ENCODE data around the gene VAV3.
"Not testable (repeated sequence)": the region's sequence is repeated elsewhere in the genome, so short reads cannot be mapped to it uniquely, and the experiment has no call there.

Gene VAV3

DNA sequence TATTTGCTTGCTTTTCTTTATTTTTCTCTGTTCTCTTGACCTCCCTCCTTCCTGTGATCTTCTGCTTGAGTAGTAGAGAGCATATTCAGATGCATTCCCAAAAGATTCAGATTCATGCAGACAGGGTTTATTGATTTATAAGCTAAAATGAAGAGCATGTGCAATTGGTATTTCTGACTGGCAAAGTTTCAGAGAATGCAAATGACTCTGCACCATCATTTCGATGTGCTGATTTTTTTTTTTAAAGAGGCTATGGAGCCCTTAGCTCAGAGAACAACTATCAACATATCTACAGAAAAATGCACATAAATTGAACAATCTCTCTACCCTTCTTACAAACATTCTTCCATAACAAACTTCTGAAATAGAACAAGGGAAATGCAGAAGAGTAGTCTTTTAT, 312.0 kb downstream of the VAV3 start:
- peak; percentile 72 for DNase-seq (ENCODE audit: low read depth in 2 of 2)

DNA sequence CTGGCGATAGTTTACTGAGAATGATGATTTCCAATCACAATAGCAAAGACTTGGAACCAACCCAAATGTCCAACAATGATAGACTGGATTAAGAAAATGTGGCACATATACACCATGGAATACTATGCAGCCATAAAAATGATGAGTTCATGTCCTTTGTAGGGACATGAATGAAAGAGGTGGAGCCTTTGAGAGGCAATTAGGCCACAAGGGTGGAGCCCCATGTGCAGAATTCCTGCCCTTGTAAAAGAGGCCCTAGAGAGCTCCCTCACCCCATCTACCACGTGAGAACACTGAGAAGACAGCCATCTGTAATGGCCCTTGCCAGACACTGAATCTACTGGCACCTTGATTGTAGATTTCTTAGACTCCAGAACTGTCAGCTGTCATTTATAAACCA, 314.2 kb downstream of the VAV3 start:
- not testable (repeated sequence) for DNase-seq (ENCODE audit: low read depth in 2 of 2)

DNA sequence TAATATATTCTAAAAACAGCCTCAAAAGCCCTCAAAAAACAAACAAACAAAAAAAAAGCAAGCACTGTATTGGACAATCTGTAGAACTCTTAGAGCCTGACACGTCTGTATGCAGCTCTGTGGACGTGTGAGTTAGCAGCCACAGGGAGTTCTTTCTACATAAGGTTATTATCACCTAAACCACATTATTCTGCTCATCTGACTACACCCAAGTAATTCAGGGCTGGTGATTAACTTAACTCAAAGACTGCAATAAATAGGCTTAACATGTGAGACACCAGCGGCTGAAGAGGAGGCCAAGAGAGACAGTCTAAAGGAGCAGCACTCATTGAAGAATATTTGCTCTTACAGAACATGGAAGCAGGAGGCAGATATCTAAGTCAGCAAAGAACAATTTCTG, 316.0 kb downstream of the VAV3 start:
- DNase-seq (ENCODE audit: low read depth in 2 of 2): no peak

DNA sequence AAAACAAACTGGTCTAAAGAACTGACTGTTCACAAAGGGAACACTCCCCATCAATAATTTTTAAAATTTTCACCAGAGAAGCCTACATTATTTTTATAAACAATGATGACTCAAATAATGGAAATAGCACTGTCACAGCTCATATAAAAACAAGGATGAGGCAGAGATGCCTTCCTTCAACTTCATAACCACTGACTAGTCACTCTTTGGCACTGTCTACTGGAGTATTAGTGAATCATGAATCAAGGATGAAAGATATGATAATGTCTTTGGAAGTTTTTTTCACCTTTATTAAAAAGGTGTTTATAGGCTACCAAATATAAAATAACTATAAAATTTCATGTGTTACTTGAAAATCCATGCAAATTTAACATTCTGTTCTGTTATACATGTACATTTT, 316.9 kb downstream of the VAV3 start:
- DNase-seq (ENCODE audit: low read depth in 2 of 2): peak; percentile 70

DNA sequence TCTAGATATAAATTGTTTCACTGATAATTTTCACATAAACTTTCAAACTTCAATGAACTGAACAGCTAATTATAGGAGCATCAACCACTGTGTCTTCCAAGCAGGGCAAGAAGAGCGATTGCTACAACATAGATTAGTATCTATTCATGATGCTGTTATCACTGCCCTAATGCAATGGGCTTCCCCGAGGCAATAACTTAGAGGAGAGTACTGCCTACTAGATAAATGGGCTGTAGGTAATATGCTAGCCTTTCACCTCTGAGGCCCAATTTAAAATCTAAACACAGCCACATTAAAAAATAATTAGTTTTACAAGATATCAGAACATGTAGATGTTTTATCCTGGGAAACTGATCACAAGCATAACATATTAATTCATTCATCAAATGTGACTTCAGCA, 318.0 kb downstream of the VAV3 start:
- no peak for DNase-seq (ENCODE audit: low read depth in 2 of 2)

DNA sequence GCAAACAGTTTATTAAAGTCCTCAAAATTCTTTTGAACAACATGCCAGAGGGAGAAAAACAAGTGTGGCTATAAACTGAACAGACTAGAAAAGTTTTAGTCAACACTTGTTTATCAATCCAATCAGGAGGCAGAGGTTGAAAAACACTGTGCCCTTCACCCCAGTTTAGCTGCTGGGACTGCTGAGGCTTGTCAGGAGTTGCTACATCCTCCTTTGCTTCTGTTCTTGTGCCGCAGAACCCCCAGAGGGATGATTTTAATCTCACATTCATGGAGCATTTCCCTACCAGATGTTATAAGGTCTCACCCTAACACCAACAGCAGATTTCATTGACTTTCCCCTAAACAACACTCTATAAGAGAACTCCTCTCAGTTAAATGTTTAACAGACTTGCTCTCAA, 321.2 kb downstream of the VAV3 start:
- DNase-seq (ENCODE audit: low read depth in 2 of 2): no peak

DNA sequence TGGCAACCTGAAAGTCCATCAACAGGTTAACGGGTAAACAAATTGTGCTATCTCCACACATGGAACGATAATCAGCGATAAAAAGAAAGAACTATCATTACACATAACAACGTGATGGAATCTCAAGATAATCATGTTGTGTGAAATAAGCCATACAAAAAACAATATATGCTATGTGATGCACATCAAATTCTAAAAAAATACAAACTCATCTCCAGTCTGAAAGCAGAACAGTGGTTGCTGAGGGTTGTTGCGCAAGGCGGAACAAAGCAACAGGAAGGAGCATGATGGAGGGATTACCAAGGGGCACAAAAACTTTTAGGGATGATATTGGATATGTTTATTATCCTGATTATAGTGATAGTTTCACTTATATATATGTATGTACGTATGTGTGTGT, 324.8 kb downstream of the VAV3 start:
- DNase-seq (ENCODE audit: low read depth in 2 of 2): no peak

DNA sequence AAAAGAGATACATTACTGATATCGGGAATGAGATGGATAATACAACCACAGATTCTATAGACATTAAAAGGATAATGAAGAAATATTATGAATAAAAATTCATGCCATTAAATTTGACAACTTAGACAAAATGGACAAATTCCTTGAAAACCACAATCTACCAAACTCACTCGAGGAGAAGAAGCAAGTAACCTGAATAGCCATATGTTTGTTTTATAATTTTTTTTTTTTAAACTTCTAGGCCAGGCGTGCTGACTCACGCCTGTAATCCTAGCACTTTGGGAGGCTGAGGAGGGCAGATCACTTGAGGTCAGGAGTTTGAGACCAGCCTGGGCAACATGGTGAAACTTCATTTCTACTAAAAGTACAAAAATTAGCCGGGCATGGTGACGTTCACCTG, 327.9 kb downstream of the VAV3 start:
- no peak for DNase-seq (ENCODE audit: low read depth in 2 of 2)

DNA sequence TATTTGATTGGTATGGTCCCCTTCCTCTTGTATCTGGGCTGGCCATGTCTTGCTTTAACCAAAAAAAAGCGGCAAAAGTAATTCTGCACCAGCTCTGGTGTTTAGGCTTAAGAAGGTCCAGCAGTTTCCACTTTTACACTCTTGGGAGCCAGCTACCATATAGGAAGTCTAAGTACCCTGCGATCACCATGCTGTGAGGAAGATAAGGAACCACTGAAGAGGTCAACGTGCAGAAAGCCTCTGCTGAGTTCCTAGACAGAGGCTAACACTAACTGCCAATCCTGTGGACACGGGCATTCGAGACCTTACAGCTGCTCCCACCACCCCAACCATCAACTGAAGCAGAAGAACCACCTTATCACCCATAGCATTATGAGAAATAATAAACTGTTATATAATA, 331.4 kb downstream of the VAV3 start:
- DNase-seq (ENCODE audit: low read depth in 2 of 2): no peak

DNA sequence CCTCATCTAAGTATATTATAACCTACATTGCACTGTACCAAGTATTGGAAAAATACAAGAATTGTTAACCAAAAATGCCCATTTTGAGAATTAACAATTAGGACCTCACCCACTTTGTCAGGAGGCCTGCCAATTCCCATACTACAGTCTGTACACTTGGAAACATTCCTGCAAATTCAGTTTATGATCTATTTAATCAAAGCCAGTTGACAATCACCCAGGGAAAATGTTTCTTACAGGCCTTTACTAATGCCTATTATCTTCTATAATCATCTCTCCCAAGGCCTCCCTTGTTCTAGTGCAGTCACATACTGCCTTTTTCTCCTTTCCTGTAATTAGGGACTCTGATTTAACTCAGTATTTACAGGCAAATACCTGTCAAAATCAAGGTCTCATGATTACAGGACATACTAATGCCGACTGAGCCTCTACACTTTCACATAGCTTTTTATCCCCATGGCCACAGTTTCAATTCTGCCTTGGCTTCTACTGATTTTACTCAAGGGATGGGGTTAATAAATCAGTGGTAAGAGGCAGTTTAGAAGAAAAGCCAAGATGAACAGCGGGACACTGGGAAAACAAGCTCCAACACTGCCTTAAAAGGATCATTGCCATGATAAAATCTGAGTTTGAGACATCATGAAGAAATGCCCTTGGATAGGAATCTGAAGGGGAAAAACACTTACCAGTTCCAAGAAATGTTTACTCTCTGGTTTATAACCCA, 338.7 kb downstream of the VAV3 start:
- DNase-seq (ENCODE audit: low read depth in 2 of 2): peak in 1 of 2 experiments; percentile 50

DNA sequence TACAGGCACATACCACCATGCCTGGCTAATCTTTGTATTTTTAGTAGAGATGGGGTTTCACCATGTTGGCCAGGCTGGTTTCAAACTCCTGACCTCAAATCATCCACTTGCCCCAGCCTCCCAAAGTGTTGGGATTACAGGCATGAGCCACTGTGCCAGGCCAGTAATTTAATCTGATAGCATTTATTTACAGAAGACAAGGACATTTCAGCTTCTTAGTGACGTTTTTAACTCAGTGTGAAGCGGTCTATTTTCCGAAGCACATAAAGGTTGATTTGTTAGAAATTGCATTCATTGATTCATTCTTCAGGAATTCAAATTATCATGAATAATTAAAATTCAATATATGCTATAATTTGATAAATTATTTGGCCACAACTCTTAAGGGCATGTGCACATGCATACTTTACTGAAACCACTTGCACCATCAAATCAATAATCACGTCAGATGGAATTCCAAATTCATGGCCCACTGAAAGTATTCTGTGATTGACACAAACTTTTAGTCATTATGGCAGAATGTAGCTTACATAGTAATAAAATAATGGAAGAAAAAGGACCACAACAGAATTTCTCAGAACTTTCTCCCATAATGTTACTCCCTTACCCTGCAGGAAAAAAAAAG, 339.5 kb downstream of the VAV3 start:
- DNase-seq (ENCODE audit: low read depth in 2 of 2): no peak

DNA sequence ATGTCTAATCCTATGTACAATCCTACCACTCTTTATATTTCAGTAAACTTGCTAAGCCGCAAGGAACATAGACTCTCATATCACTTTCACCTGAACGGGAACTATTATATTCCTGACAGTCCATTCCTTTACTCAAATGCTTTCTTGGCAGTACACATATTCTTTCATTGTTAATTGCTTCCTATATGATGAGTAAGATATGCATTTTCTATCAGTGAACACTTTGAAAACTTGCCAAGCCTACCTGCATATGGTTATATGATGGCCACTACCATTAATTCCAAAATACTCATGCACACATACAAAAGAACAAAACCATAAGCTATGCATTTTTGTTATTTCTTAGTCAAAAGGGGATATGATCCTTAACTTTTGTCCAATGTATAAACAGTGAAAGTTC, 341.5 kb downstream of the VAV3 start:
- DNase-seq (ENCODE audit: low read depth in 2 of 2): no peak

DNA sequence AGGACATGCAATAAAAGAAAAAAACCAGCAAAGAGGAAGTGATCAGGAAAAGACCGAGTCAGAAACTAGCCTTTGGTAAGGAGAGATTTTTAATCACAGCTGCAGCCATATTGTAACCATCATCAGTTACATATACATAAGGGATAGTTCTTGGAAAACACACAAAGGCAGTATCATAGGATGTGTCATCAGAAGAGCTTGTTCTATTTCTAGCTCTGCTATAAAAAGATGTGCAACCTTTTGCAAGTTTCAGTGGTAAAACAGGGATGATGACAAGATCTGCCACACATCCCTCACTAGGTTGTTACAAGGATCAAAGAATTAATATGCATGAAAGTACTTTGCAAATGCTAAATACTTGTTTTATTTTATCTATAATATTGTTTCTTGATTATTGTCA, 342.0 kb downstream of the VAV3 start:
- peak in 1 of 2 experiments; percentile 51 for DNase-seq (ENCODE audit: low read depth in 2 of 2)

DNA sequence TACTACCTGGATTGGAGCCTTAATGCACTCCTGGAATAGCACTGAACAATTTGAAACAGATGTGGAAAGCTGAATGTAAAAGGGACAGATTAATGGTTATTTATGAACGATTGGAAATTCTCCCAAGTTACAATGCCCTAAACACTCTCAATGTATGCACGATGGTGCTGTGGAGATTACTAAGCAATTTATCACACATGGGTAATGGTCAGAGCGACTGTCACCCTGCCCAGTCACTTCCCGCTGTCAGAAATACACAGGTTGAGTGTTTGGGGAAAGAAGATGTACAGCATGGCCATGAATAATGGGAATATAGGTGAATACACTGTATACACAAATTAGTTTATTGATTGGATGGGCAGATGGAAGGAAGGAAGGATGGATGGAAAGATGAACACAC, 342.4 kb downstream of the VAV3 start:
- peak in 1 of 2 experiments; percentile 6 for DNase-seq (ENCODE audit: low read depth in 2 of 2)

DNA sequence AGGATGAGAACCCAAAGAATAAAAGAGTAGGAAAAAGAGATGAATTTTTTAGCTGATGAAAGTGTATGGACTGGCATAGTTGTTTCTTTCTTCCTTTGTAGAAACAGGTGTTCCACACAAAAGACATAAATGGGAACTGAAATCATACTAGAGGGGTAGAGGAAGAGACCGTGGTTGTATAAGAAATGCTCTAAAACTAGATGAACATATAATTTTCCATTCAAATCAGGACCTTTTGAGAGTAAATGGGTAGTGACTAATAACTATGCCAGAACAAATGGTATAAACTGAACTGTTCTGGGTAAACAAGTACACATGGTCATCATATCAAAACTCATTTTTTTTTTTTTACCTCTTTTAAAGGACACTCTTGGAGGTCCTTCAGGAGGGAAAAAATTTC, 344.2 kb downstream of the VAV3 start:
- DNase-seq (ENCODE audit: low read depth in 2 of 2): no peak

DNA sequence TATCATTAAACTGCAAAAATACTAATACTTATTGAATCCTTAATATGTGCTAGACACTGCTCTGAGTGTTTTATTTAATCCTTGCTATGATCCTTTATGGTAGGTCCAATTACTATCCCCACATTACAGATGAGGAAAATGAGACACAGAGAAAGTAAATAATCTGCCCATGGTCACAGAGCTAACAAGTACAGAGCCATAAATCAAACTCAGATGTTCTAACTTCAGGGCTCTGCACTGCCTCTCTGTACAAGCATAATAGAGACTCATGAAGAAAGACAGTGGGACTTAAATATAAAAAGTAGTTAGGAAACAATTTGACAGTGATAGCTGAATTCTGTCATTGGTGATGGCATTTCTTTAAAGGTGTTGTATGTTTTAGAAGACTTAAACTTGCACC, 346.4 kb downstream of the VAV3 start:
- DNase-seq (ENCODE audit: low read depth in 2 of 2): no peak

DNA sequence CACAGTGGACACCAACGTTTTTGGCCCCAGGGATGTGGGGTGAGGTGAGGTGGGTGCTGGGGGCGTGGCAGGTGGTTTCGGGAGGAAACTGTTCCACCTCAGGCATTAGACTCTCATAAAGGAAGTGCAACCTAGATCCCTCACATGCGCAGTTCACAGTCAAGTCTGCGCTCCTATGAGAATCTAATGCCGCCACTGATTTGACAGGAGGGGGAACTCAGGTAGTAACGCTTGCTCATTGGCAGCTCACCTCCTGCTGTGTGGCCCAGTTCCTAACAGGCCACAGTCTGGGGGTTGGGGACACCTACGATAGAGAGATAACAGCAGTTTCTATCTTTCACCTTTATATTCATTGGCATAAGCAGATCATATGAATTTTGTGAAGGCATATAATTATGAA, 347.1 kb downstream of the VAV3 start:
- no peak for DNase-seq (ENCODE audit: low read depth in 2 of 2)

DNA sequence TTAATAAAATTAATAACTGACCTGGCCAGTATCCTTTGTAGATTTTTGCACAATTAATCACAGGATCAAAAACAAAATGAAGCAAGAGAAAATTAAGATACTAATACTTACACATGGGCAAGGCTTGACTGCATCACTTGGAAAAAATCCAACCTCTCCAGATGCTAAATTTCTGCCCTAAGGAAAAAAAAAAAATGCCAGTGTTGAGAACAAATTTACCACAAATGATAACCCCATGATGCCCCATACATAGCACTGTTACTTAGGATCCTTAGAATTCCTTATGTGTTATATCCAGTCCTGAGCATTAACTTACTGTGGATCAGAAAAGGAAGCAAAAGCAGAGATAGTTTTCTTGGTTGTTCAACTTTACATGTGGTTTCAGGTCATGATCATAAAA, 347.5 kb downstream of the VAV3 start:
- no peak for DNase-seq (ENCODE audit: low read depth in 2 of 2)

DNA sequence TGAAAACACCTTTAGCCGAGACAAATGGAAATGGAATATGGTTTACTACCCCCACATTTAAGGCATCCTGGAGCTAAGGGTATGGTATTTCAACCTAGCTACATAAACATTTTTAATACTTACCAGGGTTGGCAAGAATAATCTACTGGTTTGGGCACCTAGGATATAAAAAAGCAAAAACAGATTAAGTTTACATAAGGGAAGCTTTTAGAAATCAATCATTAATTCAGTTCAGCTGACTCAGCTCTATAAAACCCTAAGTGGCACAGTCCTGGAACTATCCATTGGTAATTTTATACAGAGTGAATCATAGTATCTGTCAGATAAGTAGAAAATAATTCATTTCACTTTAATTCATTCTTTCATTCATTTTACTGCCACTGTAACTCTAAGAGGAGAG, 355.2 kb downstream of the VAV3 start:
- DNase-seq (ENCODE audit: low read depth in 2 of 2): no peak

DNA sequence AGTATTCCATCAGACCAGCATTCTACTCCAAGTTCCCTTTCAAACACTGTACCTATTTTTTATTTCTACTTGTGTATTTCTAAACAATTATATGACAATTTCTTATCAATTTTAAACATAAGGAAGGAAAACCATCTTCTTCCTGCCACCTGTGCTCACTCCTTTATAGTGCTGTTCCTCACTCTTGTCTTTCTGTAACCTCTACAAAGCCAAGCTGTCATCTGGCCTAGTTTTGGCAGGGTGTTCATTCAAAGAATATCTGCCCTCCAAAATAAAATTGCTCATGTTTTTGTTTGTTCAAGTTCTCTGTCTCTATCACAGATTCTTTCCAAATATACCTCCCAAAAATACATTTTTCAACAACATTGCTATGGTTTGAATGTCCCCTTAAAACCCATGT, 360.2 kb downstream of the VAV3 start:
- DNase-seq (ENCODE audit: low read depth in 2 of 2): no peak

DNA sequence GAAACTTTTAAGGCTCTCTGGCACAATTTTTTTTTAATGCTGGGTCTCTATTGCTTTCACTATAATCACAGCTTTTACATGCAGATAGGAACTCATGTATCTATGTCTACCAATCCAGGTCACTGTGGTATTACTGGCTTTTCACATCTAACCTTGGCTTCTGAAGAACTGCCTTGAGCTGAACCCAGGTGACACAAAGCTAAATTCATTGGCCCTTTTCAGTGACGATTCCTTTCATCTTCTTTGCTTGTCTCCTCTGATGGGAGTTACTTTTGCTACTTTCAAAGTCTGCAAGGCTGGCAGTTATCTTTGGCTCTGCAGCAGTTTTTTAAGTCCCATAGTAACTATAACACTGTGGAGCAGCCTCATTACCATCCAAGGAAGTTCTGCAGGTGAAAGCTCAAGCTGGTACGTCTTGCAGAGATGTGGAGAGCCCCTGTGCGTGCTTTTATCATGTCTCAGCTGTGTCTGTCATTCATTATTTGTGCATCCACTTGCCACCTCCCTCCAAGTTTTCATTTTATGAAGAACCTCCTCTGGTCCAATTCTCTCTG, 364.3 kb downstream of the VAV3 start:
- DNase-seq (ENCODE audit: low read depth in 2 of 2): no peak

DNA sequence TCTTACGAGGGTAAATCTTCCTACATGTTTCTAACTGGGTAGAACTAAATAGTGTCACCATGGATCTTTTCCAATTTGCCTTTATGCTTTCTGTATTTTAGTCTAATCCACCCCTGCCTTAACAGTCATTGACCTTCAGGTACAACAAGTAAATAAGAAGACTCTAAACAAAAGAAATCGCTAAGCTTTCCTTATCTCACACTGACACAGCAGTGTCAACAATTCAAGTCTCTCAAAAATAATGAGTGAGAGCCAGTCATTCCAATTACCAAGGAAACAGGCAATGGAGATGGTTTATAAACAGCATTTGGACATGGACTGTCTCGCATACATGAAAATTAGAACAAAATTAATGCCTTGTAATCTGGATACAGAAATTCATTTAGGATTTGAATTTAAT, 365.8 kb downstream of the VAV3 start:
- no peak for DNase-seq (ENCODE audit: low read depth in 2 of 2)

DNA sequence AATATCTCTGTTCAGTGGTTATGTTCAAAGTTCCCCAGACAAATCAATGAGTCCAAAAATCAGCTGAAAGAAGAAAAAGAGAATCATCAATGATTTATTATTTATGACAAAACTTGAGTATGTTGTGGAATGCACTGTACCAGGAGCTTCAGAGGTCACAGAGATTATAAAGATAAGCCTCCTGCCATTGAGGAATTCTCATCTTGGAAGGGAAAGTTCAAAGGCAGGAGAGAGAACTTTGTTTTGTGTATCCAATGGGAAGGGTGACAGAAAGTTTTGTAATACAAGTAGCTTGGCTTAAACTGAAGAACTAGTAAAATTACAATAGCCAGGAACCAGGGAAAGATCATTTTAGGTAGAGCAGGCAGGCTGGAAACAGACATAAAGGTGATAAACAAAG, 367.7 kb downstream of the VAV3 start:
- DNase-seq (ENCODE audit: low read depth in 2 of 2): no peak

DNA sequence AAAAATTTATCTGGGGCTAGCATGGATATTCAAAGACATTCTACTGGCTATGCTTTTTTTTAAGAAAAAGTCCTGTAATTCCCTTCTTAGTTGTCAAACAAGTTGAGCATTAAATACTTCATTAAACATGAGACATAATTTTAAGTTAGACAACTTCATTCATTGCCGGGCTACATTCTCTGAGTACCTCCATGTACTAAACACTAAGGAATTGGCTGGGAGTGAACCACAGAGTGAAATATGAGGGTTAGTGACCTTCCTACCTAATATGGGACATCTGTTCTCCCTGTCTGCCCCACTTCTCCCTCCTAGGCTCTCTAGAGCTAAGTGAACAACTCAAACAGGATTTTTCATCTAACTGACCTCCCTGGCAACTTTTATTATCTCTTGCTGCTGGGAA, 370.4 kb downstream of the VAV3 start:
- peak; percentile 8 to 10 for DNase-seq (ENCODE audit: low read depth in 2 of 2)

All from fibroblast of skin of left quadriceps (primary cell).